GM12874 (cell line): ENCODE results near the gene PLAC9.

Experiments
- TF ChIP-seq, protein P1 (sequence below): IDR thresholded peaks from 2 replicates; pipeline ENCODE4 v1.5.1; 2011; ENCODE audit warnings: low read depth, mild to moderate bottlenecking, control low read depth, low read length, moderate library complexity; ENCODE audit not compliant: insufficient read depth

Gene PLAC9

GRCh38 chr10:80165173-80165572 is 32.6 kb downstream of the PLAC9 start:
- TF ChIP-seq, protein P1, sequence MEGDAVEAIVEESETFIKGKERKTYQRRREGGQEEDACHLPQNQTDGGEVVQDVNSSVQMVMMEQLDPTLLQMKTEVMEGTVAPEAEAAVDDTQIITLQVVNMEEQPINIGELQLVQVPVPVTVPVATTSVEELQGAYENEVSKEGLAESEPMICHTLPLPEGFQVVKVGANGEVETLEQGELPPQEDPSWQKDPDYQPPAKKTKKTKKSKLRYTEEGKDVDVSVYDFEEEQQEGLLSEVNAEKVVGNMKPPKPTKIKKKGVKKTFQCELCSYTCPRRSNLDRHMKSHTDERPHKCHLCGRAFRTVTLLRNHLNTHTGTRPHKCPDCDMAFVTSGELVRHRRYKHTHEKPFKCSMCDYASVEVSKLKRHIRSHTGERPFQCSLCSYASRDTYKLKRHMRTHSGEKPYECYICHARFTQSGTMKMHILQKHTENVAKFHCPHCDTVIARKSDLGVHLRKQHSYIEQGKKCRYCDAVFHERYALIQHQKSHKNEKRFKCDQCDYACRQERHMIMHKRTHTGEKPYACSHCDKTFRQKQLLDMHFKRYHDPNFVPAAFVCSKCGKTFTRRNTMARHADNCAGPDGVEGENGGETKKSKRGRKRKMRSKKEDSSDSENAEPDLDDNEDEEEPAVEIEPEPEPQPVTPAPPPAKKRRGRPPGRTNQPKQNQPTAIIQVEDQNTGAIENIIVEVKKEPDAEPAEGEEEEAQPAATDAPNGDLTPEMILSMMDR = no peak

- TF ChIP-seq, protein P1 = no peak
These were observed 34.3 kb downstream of the PLAC9 start for GRCh38 chr10:80166581-80167470.

GRCh38 chr10:80167471-80168161 is 35.1 kb downstream of the PLAC9 start:
- TF ChIP-seq, protein P1 = no peak

GRCh38 chr10:80168162-80168511 is 35.6 kb downstream of the PLAC9 start:
- TF ChIP-seq, protein P1 = no peak

DNA sequence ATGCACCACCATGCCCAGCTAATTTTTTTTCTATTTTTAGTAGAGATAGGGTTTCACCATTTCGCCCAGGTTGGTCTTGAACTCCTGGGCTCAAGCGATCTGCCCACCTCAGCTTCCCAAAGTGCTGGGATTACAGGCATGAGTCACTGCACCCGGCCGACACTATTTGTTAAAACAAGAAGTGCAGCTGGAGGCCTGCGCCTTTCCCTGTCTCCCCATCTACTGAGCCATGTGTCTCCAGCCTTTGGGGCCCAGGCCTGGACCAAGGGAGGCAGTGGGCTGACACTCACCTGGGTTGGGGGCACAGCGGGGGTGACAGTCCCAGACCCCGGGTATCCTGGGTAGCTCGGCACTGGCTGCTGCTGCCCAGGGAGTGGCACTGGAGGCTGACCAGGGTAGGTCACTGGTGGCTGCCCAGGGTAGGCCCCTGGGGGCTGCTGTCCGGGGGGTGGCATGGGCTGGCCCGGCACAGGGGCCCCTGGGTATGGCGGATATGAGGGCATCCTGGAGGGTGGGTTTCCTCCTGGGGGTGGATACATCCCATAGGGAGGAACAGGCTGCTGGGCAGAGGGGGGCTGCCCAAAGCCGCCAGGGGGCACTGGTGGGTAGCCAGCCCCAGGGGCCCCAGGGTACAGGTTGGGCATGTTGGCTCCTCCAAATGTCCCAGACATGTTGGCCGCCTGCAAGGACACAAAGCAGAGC is 36.3 kb downstream of the PLAC9 start:
- TF ChIP-seq, protein P1 = peak; percentile 78

GRCh38 chr10:80170026-80170425 is 37.5 kb downstream of the PLAC9 start:
- TF ChIP-seq, protein P1 = no peak

- TF ChIP-seq, protein P1 = no peak
These were observed 38.1 kb downstream of the PLAC9 start for GRCh38 chr10:80170641-80171040.
